ENCODE data around the gene VPS45.

GRCh38 chr1:150162582-150162861 is 94.9 kb downstream of the VPS45 start:
- no peak for TF ChIP-seq POLR2A (IDR thresholded peaks at IDR 0.05)
- no peak for TF ChIP-seq CTCF (IDR thresholded peaks at IDR 0.05)
